NCI-H146 treated with DMSO at 0.1 percent for 48 hours (cell line): ENCODE data around the gene SMAD3.

Experiments used
- DNase-seq: peaks from one replicate; lab custom pipeline; 2025; ENCODE audit not compliant: unreplicated experiment; lab: John Stamatoyannopoulos, UW

Gene SMAD3

DNA sequence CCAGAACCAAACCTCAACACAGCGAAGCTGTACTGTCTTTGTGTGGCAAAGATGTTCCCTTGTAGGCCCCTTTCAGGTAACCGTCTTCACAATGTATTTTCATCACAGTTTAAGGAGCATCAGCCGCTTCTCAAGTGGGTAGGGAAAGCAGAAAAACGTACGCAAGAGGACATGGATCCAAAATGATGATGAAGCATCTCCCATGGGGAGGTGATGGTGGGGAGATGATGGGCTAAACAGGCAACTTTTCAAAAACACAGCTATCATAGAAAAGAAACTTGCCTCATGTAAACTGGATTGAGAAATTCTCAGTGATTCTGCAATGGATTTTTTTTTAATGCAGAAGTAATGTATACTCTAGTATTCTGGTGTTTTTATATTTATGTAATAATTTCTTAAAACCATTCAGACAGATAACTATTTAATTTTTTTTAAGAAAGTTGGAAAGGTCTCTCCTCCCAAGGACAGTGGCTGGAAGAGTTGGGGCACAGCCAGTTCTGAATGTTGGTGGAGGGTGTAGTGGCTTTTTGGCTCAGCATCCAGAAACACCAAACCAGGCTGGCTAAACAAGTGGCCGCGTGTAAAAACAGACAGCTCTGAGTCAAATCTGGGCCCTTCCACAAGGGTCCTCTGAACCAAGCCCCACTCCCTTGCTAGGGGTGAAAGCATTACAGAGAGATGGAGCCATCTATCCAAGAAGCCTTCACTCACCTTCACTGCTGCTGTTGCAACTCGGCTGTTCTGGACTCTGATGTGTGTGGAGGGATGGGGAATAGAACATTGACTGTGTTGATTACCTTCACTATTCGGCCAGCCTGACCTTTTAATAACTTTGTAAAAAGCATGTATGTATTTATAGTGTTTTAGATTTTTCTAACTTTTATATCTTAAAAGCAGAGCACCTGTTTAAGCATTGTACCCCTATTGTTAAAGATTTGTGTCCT, 129.0 kb downstream of the SMAD3 start:
- DNase-seq: no peak

DNA sequence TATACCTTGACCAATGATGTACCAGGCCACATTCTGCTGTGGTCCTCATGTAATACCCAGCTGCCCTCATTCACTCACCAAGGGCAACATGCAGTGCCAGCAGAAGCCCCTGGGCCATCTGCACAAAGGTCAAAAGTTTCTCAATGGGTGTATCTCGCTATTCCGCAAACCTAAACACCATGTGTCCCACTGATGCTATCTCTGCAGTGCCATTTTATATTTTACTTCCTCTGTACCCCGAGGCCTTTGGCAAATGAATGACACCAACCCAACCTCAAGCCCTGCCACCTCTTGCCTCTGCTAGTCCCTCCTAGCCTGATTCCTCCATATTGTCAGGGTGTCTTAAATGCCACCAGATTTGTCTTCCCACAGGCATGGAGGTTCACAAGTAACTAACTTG, 129.9 kb downstream of the SMAD3 start:
- DNase-seq: no peak

DNA sequence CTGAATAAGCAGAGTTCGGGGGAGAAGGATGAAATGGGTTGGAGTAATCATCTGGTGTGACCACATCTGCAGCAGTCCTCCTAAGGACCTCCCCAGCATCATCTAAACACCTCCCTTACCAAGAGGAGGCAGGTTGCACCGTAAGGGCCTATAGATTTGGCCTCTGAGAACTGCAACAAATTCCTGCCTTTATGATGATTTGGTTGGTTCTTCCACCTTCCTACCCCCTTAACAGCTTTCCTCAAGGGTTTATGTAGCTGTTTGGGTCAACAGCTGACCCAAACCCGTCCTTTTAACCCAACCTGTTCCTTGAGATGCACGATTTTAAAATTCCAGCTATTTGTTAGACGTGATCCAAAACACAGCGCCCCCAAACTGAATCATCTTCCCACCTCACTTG, 130.8 kb downstream of the SMAD3 start:
- no peak for DNase-seq

DNA sequence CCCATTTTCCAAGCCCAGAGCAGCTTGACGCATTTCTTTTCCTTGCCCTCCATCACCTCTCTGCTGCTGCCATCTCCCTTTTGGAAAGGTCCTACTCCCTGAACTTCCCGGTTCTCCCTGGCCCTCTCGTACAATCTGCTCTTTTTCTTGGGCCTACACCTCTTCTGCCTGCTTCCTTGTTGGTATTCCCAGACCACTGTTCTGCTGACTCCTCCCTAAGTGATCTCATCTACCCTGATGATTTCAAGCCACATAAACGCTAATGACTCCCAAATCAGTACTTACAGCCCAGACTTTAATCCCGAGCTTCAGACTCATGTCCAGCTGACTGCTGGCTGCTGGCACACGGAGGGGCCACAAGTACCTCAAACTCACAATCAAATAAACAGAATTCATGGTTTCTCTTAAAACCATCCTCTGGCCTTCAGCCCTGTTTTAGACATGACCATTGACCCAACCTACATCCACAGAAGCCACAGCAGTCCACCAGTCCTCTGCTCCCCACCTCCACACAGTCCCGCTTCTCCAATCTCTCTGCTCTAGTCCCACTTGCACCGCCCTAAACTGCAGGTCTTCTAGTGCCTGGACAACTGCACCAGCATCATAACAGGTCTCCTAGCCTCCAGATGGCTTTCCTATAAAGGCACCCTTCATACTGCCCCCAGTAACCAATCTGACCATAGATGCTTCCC, 131.4 kb downstream of the SMAD3 start:
- DNase-seq: no peak

DNA sequence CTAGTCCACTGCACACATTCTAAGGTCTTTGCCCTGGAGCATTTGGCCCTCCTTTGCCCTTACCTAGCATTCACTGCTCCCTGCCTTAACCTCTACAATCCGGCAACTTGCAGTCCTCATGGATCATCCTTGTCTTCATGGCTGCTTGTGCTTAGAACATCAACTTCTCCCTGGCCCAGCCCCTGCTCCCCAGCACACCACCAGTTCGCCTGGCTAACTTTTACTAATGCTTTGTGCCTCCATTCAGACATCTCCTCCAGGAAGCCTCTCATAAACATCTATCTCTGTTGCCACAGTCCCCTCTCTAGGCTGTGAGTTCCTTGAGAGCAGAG, 131.9 kb downstream of the SMAD3 start:
- DNase-seq: no peak

DNA sequence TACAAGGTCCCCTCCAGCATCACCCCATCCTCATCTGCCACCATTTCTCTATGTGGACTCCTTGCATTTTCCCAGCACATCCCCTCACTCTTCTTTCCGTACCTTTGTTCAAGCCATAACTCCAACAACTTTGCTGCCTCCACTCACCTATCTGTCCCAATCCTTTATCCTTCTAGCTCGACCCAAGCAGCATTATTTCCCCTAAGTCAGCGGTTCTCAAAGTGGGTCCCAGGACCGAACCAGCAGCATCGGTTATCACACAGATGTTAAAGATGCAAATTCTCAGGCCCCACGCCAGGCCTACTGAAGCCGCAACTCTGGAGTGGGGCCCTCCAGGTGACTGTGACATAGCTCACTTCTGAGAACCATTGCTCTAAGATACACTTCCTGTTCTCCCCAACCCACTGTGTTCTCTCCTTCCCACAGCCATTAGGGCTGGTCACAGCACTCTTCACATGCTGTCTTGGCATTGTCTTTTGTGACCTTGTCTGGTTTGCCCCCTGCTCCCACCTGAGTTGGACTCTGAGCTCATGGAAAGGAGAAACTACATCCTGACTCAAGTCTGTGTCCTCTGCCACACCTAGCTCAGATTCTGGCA, 132.9 kb downstream of the SMAD3 start:
- no peak for DNase-seq

DNA sequence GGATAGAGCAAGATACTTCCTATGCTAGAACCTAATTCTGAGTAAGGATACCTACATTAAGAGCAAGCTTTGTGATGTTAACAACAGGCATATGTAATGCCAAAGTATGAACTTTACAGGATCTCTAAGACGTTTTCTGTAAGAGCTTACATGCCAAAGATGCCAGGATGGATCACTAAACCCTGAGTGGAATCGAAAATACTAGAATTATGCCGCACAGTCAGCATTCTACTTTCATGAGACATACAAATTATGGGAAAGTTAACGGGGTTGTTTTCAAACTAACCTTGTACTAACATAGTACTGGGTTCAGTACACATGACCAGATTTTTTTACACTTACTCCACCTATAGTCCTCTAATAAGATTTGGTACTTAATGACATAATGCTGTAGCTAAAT, 134.0 kb downstream of the SMAD3 start:
- no peak for DNase-seq

DNA sequence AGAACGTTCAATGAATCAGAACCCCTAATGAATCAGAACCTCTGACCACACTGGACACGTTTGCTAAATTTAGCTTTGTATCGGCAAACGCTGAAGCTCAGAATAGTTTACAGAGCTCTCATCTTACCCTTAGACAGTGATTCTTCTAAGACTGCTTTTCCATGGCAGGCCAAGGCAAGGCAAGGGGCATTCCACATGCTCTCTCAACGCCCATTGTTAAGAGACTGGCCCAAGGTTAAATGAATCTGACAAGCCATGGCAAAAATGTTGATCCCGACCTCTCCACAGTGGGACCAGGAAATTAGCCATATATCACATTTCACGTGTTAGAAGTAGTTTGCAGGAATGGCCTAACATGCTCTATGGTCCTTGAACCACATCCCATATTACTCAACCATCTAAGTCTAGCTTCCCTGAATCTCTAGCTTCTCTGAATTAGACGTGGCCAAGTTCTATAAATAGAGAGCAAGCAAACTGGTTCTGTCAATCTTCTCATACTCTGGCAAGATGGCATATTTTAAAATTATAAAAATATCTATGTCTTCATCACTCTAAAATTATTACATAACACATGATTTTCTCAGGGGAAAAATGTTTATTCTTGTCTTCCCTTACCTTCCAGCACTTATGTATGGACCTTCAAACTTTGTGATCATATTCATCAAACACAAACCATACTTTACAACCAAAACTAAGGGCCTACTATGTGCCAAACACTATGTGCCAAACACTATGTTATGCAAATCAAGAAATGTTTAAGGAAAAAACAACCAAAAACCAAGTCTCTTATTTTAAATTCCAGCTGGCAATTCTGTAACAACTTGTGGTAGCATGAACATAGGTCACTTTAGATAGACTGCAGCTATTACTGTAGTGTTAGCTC, 134.7 kb downstream of the SMAD3 start:
- DNase-seq: no peak

DNA sequence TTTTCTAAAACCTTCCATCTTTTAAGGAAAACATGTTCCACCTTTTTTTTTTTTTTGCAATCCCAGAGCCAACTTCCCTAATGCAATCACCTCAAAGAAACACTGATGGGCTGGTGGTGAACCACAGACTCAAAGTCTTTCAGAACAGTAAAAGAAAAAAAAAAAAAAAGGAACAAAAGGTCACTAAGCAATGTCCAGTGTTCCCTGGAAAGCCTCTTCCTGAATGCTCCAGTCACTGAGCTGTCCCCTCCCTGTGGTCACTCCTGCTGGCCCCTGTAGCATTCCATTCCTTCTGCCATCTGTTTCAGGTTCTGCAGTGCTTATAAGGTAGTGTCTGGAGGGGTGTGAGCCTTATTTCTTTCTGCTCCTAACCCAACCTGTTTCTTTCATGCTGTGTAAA, 135.7 kb downstream of the SMAD3 start:
- DNase-seq: no peak

DNA sequence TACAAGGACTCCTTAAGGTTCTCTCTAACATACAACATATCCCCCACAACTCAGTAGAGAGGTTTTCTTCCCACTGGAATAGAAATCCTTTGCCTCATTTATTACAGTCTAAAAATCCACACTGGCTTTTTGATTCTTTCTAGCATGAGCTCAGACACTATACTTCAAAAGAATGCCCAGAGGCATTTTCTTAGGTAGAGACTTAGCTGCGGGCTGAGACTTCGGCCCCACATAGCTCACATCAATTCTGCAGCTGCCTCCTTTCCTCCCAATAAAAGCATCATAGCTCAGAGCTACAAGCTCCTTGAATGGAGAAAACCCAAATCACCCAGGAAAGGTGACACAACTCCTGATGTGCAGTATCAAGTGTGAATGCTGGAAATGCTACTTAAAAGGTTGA, 136.7 kb downstream of the SMAD3 start:
- no peak for DNase-seq

DNA sequence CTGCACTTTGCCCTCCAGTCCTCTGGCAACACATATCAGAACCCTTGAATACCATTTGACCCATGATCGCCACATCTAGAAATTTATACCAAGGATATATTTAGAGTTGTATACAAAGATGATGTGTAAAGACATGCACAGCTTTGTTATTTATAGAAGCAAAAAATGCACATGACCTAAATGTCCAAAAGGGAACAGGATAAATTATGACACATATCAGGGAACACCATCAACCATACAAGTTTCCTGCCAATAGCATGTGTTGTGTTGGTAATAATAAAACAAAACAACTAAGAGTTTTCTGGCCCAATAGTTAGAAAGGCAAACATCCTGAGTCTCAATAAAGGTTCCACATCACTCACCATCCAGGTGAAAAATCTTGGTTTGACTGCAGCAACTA, 137.6 kb downstream of the SMAD3 start:
- DNase-seq: no peak

DNA sequence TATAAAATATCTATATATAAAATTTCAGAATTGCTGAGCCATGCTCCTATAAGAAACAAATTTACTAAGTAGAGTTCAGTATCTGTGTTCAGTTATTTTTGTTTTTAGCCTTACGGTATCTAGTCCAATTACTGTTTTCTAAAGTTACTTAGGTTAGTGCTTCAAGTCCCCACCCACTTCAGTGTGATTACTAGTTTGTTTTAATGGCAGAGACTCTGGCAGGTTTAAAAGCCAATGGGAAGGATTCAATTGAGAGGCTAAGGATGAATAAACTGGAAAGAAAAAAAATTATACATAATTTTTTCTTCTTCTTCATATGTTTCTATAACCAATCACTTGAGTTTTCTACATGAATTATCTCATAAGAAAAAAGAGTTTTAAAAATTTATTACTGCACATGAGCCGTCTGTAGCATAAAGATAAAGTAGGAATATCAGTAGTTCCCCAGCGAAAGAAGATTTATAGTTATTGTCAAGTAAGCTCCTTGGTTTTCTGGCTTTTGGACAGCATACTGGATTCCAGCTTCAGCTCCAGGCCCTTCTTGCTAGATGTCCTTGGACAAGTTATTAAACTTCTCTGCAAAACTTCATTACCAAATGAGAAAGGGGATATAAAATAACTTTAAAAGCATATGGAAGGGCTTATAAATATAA, 142.3 kb downstream of the SMAD3 start:
- no peak for DNase-seq

DNA sequence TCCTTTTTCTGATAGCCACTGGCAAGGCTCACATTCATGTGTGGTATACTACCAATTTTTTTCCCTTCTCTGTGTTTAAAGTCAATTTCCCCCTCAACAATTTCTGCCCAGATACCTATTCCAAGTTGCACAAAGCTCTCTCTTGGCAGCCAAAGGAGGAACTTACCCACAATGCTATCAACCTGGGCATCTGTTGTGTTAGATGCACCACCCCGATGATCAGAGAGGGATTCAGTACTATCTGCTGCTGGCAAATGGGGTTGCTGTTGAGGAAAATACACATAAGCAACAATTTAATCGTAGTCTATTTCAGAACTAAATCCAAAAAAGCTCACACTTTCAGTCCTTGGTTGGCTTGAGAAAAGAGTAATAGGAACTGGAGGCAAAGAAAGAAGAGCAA, 143.0 kb downstream of the SMAD3 start:
- no peak for DNase-seq

DNA sequence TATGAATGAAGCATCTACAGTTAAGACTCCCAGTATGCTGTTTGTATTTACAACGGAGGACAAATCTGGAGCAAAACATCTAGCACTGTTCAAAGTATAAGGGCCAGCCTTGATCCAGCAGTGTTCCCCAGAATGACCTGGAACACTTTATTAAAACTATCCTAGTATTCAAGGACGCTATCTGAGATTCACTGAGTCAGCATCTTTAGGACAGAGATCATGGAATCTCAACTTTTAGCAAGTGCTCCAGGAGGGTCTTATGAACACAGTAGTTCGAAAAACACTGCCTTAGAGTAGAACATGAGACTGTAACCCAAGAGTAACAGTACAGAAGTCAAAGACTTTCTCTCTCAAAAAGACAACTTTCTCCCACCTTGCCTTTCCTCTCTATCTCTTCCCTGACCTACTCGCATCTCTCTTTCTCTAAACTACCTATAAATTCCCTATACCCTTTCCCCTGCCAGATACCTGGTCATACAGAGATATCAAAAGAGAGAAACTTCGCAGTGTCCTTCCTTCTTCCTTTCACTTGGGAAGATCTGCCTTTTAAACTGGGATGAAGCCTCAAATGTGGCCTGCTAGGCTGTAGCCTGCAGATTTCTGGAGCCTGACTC, 145.3 kb downstream of the SMAD3 start:
- DNase-seq: no peak

DNA sequence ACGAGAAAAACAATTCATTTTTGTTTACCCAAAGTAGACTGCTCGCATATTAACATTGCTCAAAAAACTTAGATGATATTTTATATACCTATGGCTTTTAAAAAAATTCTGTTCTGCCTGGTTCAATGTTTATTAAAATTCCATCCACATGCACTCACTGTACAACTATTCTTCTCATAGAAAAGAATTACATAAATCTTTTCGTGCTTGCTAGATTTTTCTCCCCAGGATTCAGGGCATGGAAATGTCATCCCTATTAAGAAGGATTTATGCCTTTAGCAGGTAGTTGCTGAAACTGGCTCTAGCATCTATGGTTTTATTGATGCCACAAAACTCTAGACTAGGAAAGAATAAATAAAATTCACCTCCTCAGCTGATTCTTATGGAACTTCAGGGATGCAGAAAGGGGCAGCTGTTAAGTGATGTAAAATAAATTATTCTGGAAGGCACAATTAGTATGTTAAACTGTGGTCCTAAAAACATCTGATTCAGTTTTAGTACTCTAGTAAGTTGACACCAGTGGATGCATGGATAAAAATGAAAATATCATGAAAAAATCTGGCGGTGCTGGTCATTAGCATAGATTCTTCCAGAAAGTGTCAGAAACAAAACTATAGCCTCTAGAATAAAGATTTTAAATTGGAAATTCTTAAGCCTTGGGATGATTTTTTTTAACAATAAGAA, 147.4 kb downstream of the SMAD3 start:
- no peak for DNase-seq

DNA sequence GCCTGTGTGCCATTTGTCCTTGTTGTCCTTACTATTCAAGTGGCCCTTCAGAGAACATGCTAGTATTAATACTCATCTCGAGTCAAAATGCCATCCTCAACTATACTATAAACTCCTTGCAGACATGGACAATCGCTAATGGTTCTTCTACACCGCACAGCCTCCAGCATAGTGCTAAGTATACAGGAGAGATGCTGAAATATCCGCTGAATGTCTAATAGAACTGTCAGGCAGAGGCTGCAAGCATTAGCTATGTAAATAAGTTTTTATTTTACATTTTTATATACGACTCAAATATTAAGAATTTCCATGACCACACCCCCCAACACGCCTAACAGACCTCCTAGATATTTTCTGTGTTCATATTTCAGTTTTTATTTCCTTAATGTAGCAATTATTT, 149.7 kb downstream of the SMAD3 start:
- no peak for DNase-seq

DNA sequence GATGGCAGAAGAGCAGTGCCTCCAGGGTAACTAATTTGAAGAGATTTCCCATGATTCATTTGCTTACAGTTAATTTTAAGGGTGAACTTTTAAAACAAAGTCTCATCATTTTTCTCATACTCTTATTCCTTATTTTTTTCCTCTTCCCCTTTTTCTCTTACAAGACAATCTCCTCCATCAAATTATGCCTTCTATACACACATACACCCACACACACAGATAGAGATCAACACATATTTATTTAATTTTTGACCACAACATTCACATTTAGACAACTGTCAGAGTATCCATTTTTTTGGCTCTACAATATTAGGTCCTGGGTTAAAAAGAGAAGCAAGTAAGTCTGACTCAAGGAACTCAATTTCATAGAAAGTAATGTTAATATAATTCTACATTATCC, 151.5 kb downstream of the SMAD3 start:
- no peak for DNase-seq

DNA sequence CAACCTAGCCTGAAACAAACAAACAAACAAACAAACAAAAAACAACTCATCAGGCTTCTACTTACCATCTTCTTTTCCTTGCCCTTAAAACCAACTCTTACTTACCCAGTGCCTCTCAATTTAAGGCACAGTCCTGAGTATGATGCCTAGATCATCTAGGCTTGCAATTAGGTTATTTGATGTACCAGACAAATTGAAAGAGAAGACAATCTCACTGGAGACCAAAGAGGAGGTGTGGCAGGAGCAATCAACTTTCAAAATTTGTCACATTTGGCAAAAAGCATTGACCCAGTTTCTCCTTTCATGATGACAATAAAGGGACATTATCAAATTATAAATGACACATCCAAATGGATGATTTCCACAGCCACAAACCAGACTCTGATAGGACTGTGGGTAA, 153.0 kb downstream of the SMAD3 start:
- DNase-seq: no peak

DNA sequence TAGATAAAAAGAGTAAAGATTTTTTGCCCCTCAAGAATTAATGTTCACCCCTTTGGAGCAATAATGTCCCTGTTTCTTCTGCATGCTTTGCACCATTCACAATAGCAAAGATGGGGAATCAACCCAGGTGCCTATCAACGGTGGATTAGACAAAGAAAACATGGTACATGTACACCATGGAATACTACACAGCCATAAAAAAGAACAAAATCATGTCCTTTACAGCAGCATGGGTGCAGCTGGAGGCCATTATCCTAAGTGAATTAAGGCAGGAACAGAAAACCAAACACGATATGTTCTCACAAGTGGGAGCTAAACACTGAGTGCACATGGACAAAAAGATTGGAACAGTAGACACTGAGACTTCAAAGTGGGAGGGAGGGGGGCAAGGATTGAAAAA, 153.9 kb downstream of the SMAD3 start:
- no peak for DNase-seq

DNA sequence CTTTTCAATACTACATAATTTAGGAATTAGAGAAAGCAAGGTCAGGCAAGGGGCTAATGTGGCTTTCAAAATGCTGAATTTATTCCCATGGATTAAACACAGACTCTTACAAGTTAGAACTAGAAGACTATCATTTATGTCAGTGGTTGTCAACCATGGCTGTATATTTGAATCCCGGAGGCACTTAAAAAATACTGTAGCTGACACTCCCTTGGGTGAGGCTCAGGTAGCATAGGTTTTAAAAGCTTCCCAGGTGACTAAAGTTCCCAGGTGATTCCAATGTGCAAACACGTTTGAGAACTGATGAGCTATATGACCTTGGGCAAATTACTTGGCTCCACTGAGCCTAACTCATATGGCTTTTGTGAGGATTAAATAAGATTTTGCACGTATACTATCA, 159.5 kb downstream of the SMAD3 start:
- DNase-seq: no peak
